ENCODE results near the gene PAX7. TPM values are rescaled to one million over a fixed set of nuclear protein-coding genes. Genes with fewer than 3 reads are reported as not detected.

Gene PAX7
- total RNA-seq, 1 experiment from 2014 or later, result 0.15 TPM

DNA sequence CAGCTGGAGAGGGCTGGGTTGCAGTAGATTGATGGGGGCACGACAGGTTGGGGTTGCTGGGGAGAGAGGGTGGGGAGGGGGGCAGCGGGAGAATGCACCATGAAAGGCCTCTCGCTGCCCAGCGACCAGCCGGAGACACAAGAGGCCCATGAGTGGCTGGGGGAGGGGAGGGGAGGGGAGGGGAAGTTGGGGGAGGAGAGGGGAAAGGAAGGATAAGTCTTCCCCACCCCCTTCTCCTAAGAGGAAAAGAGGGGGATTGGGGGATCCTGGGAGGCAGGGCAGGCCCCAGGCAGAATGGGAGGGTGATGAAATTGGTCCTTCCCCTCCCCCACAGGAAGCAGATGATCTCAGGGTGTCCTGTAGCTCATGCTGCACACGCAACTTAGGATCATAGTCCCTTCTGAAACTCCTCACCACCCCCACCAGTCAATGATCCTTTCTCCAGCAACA, 45.7 kb downstream of the PAX7 start:
- Histone ChIP-seq H3K4ac (ENCODE audit: low read depth, low read length) (no peak overlapping the region), H4K8ac (replicated peaks; ENCODE audit: insufficient read length, low read depth, low read length) (no peak overlapping the region), H3K4me1 (ENCODE audit: insufficient read depth, low read length) (peaks cover 15% of the 10 kb centered on the region; the same call in 1 of the 2 replicates), H4K91ac (ENCODE audit: insufficient read length, low read depth, low read length) (no peak overlapping the region), H3K79me1 (ENCODE audit: insufficient read depth, low read depth, low read length, poor library complexity, severe bottlenecking) (no peaks in the 10 kb centered on the region), H4K5ac (ENCODE audit: insufficient read length, low read depth, low read length) (no peak overlapping the region), H3T11ph (ENCODE audit: low read length) (no peak overlapping the region), H3K79me2 (ENCODE audit: insufficient read depth, low read length) (no peaks in the 10 kb centered on the region), H2BK15ac (ENCODE audit: low read depth, low read length) (no peak overlapping the region), H3K27me3 (ENCODE audit: insufficient read depth, low read length) (peaks cover 2% of the 10 kb centered on the region; the same call in 1 of the 2 replicates), H3K4me2 (ENCODE audit: insufficient read depth, insufficient read length, low read length) (no peak overlapping the region), H2BK12ac (ENCODE audit: insufficient read length, low read depth, low read length) (no peak overlapping the region), H3K23me2 (ENCODE audit: insufficient read length, low read depth, low read length, poor library complexity, severe bottlenecking) (no peaks in the 10 kb centered on the region), H2BK20ac (ENCODE audit: low read depth, low read length, poor library complexity, severe bottlenecking) (no peak overlapping the region), H4K20me1 (ENCODE audit: control insufficient read depth, insufficient read depth, insufficient read length) (no peaks in the 10 kb centered on the region), H2AK5ac (ENCODE audit: insufficient read length, low read length) (no peak overlapping the region), H3K18ac (ENCODE audit: insufficient read length, low read depth, low read length) (peak overlapping the region; percentile 31), H2BK5ac (ENCODE audit: insufficient read length, low read length) (no peak overlapping the region), H3K9ac (ENCODE audit: extremely low read depth, insufficient read length, low read length) (no peak overlapping the region), H2AFZ (ENCODE audit: low read length) (no peak overlapping the region), H3K23ac (ENCODE audit: insufficient read length, low read depth, low read length) (no peak overlapping the region), H3K56ac (ENCODE audit: insufficient read length, low read depth, low read length) (no peak overlapping the region), H3K9me3 (ENCODE audit: control insufficient read depth, low read depth, low read length) (no peaks in the 10 kb centered on the region), H2BK120ac (ENCODE audit: low read depth, low read length, poor library complexity, severe bottlenecking) (no peak overlapping the region), H3K27ac (ENCODE audit: insufficient read length, low read depth, low read length) (no peak overlapping the region), H3K14ac (ENCODE audit: insufficient read depth, low read length) (no peak overlapping the region)
- no peak for DNase-seq
- H3K4me1 Mint-ChIP-seq, result peaks cover 31 to 41% of the 10 kb centered on the region in 2 experiments
- H3K36me3 Mint-ChIP-seq (ENCODE audit: insufficient read depth in 1 of 3, low read depth in 3 of 3), result peaks cover 0 to 3% (median 0%) of the 10 kb centered on the region in 3 experiments; a peak in 1 of 7 replicates
- TF ChIP-seq, protein P1, sequence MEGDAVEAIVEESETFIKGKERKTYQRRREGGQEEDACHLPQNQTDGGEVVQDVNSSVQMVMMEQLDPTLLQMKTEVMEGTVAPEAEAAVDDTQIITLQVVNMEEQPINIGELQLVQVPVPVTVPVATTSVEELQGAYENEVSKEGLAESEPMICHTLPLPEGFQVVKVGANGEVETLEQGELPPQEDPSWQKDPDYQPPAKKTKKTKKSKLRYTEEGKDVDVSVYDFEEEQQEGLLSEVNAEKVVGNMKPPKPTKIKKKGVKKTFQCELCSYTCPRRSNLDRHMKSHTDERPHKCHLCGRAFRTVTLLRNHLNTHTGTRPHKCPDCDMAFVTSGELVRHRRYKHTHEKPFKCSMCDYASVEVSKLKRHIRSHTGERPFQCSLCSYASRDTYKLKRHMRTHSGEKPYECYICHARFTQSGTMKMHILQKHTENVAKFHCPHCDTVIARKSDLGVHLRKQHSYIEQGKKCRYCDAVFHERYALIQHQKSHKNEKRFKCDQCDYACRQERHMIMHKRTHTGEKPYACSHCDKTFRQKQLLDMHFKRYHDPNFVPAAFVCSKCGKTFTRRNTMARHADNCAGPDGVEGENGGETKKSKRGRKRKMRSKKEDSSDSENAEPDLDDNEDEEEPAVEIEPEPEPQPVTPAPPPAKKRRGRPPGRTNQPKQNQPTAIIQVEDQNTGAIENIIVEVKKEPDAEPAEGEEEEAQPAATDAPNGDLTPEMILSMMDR (conservative IDR thresholded peaks at IDR 0.05), result no peak
- peak overlapping the region in 1 of 2 experiments; percentile 58; a peak in 3 of 5 replicates for H3K4me3 Mint-ChIP-seq
- H3K27ac Mint-ChIP-seq, result peak overlapping the region in 1 of 3 experiments; percentile 49; a peak in 1 of 7 replicates
- no CpG with 5 or more reads among the region's 6 CpGs for WGBS (ENCODE audit: extremely low coverage, insufficient read length, low lambda C conversion rate)
- peaks cover 96% of the 10 kb centered on the region for H3K27me3 Mint-ChIP-seq (ENCODE audit: low read depth)
- peaks cover 0 to 3% of the 10 kb centered on the region in 2 experiments; a peak in 2 of 5 replicates for H3K9me3 Mint-ChIP-seq

All from H9 (cell line).